Psoas muscle (tissue), 8 donors: ENCODE results near the gene TMBIM4. TPM values are rescaled to one million over a fixed set of nuclear protein-coding genes. Genes with fewer than 3 reads are reported as not detected.

ENCODE experiments used
- ATAC-seq, 4 donors: fragments of 200-7000 bp; cut with Tn5 transposase; one replicate each; pipeline ENCODE4 v1.9.1; 2020; ENCODE audit warnings: moderate library complexity in 3 of 4, mild to moderate bottlenecking in 2 of 4
- DNase-seq, 2 donors: peaks; one replicate each; pipeline ENCODE4 v3.0.0-alpha.2; 2020
- H3K27ac ChIP-seq: fragments of 200-600 bp; one replicate; pipeline ENCODE4 v1.8.0; 2022
- H3K27me3 ChIP-seq, 3 donors: fragments of 200-600 bp in 1 of 3; one replicate each; pipeline versions ENCODE4 v1.6.1 to v1.8.0; 2013 to 2022; ENCODE audit warnings: low read length in 2 of 3, mild to moderate bottlenecking in 2 of 3, moderate library complexity in 1 of 3; ENCODE audit not compliant: insufficient read depth in 3 of 3
- H3K36me3 ChIP-seq, 2 donors: fragments of 200-600 bp in 1 of 2; one replicate each; pipeline versions ENCODE4 v1.6.1 to v1.8.0; 2013 to 2022; ENCODE audit warnings: low read depth in 1 of 2, mild to moderate bottlenecking in 1 of 2, moderate library complexity in 1 of 2; ENCODE audit not compliant: insufficient read depth in 1 of 2
- H3K4me1 ChIP-seq: fragments of 200-600 bp; one replicate; pipeline ENCODE4 v1.8.0; 2022
- H3K4me3 ChIP-seq: fragments of 200-600 bp; one replicate; pipeline ENCODE4 v1.8.0; 2022; ENCODE audit warnings: mild to moderate bottlenecking
- H3K9me3 ChIP-seq: fragments of 200-600 bp; one replicate; pipeline ENCODE4 v1.8.0; 2022
- WGBS, 3 donors: extraction: QIAGEN DNeasy Blood & Tissue Kit; methylation state at CpG; one replicate each; pipeline versions ENCODE4 v1.1.6 to v1.1.7; 2013; 5-methylcytosine and 5-hydroxymethylcytosine counted together
- intact Hi-C, 2 donors: fragments of 100-400 bp; cut with DNase I; formaldehyde crosslinking; loops; one replicate each; pipeline versions ENCODE4 v1.11.0 to v1.14.2; 2022
- polyA plus RNA-seq, 3 donors: library from polyadenylated mRNA; stranded (reverse); fragments of 200-250 nt; gene quantifications; one replicate each; pipeline ENCODE4 v1.2.3, GENCODE V29; 2013
- total RNA-seq, 4 donors: library from RNA; stranded (reverse); fragmentation: NEBNext Ultra II Directional in 2 of 4; extraction: Animal tissue kit (Norgen Biotek cat#: 25700) in 2 of 4; gene quantifications; one replicate each; pipeline versions ENCODE4 v1.2.1 to v1.2.4, GENCODE V29; 2021 to 2023
- TF ChIP-seq, protein P1 (sequence below): fragments of 200-600 bp; IDR thresholded peaks from one replicate; pipeline ENCODE4 v1.8.0; 2022; ENCODE audit warnings: antibody characterized with exemption
- donor health status: healthy with polysubstance abuse.
- donor health status: DM: no; HTN: no; CAD: no; lungs with moderate emphysema.
- donor health status: Bipolar disorder and iron deficiency.
- donor health status: healthy.
- donor health status: DM: yes; HTN: yes; CAD: no.
- donor health status: DM: no; HTN: no; CAD: no.
- donor health status: DM: no; HTN: no; CAD: no.
- donor health status: DM: yes; HTN: yes; CAD: no.

The TMBIM4 gene
- total and polyA plus RNA-seq, 7 donors = 35.1 to 64.8 (median 43.2) TPM

GRCh38 chr12:66109056-66109455, 60.7 kb downstream of the TMBIM4 start:
- H3K4me1 ChIP-seq = no peaks in the 10 kb centered on the region
- intact Hi-C loops = loop anchor here (5.0 kb wide), 1 partner anchor 1217 kb away; no protein-coding TSS in a partner anchor
- no peak overlapping the region for H3K4me3 ChIP-seq
- ATAC-seq = no peak
- no peaks in the 10 kb centered on the region for H3K9me3 ChIP-seq
- H3K27ac ChIP-seq = no peak overlapping the region
- TF ChIP-seq, protein P1, sequence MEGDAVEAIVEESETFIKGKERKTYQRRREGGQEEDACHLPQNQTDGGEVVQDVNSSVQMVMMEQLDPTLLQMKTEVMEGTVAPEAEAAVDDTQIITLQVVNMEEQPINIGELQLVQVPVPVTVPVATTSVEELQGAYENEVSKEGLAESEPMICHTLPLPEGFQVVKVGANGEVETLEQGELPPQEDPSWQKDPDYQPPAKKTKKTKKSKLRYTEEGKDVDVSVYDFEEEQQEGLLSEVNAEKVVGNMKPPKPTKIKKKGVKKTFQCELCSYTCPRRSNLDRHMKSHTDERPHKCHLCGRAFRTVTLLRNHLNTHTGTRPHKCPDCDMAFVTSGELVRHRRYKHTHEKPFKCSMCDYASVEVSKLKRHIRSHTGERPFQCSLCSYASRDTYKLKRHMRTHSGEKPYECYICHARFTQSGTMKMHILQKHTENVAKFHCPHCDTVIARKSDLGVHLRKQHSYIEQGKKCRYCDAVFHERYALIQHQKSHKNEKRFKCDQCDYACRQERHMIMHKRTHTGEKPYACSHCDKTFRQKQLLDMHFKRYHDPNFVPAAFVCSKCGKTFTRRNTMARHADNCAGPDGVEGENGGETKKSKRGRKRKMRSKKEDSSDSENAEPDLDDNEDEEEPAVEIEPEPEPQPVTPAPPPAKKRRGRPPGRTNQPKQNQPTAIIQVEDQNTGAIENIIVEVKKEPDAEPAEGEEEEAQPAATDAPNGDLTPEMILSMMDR = no peak
- no peaks in the 10 kb centered on the region for H3K27me3 ChIP-seq
- 44 to 49% (median 46%) methylated on average over 4 of the region's 4 CpGs for WGBS, 3 donors
- H3K36me3 ChIP-seq = no peaks in the 10 kb centered on the region
- DNase-seq = no peak

- 76 to 87% (median 83%) methylated on average over 1 of the region's 1 CpG for WGBS, 3 donors
- TF ChIP-seq, protein P1 = no peak
- intact Hi-C loops = loop anchor here (5.0 kb wide), 1 partner anchor 1216 kb away; no protein-coding TSS in a partner anchor
- Histone ChIP-seq H3K27me3 (no peaks in the 10 kb centered on the region), H3K9me3 (no peaks in the 10 kb centered on the region), H3K4me3 (no peak overlapping the region), H3K27ac (no peak overlapping the region), H3K36me3 (no peaks in the 10 kb centered on the region), H3K4me1 (no peaks in the 10 kb centered on the region)
- ATAC-seq (no peak), DNase-seq (no peak)
These were observed 61.4 kb downstream of the TMBIM4 start for GRCh38 chr12:66108386-66108785.

DNA sequence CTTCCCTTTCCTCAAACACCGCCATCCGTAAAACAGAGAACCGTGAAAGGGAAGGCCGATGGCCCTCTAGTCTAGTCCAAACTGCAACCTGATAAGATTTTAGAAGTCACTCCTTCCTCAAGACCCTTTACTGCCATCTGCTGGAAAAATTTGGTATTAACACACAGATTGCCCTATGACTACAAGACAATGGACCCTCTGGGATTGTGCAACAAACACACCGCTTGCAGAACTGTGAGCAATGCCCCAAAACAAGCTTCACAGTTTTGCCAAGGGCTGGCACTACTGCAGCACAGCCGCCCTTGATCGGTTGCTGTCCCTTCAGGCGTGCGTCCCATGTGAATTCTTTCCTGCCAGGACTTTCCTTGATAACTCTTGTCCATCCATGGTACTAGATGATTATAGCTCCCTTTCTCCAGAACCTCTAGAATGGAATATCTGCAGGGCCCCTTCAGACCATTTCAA, 62.3 kb downstream of the TMBIM4 start:
- intact Hi-C loops = loop anchor here (5.0 kb wide), 1 partner anchor 1215 kb away; no protein-coding TSS in a partner anchor
- H3K27ac ChIP-seq = no peak overlapping the region
- H3K4me1 ChIP-seq = no peaks in the 10 kb centered on the region
- no peaks in the 10 kb centered on the region for H3K9me3 ChIP-seq
- WGBS, 3 donors = 17 to 29% (median 19%) methylated on average over 9 of the region's 9 CpGs
- DNase-seq (peak; percentile 27 to 55), ATAC-seq (peak; percentile 74 to 90 (median 87))
- H3K27me3 ChIP-seq = no peaks in the 10 kb centered on the region
- H3K36me3 ChIP-seq = no peaks in the 10 kb centered on the region
- TF ChIP-seq, protein P1 = peak; percentile 82
- no peak overlapping the region for H3K4me3 ChIP-seq

GRCh38 chr12:66103016-66103913, 66.5 kb downstream of the TMBIM4 start:
- intact Hi-C loops = no loop called here
- Histone ChIP-seq H3K4me3 (no peak overlapping the region), H3K27ac (no peak overlapping the region), H3K9me3 (no peaks in the 10 kb centered on the region), H3K36me3 (no peaks in the 10 kb centered on the region), H3K27me3 (peaks cover 0 to 4% (median 0%) of the 10 kb centered on the region in 3 donors), H3K4me1 (no peaks in the 10 kb centered on the region)
- WGBS, 3 donors = 91% methylated on average over 3 of the region's 3 CpGs
- ATAC-seq (no peak), DNase-seq (no peak)
- TF ChIP-seq, protein P1 = no peak
